K562 (cell line): ENCODE results near the gene NMT1. TPM values are rescaled to one million over a fixed set of nuclear protein-coding genes. Genes with fewer than 3 reads are reported as not detected.

Experiments used
- ATF7 ChIP-seq: fragments of 450-650 bp; IDR thresholded peaks from 2 replicates; pipeline ENCODE4 v1.7.1; 2014; ENCODE audit warnings: mild to moderate bottlenecking, moderate library complexity
- BCOR ChIP-seq: fragments of 450-650 bp; IDR thresholded peaks from 2 replicates; pipeline ENCODE4 v1.6.1; 2016
- CBX3 ChIP-seq, 2 experiments: IDR thresholded peaks; 1 replicate in 1 of 2; 2 replicates in 1 of 2; pipeline ENCODE4 v1.6.1; 2012; ENCODE audit warnings: inconsistent platforms in 2 of 2, low read length in 2 of 2, borderline replicate concordance in 1 of 2, control low read depth in 1 of 2
- CHD1 ChIP-seq: fragments of 200-600 bp; sonication (generic); IDR thresholded peaks from one replicate; pipeline ENCODE4 v1.6.1; 2012; ENCODE audit warnings: mild to moderate bottlenecking, moderate library complexity, low read length, inconsistent platforms
- CREB3L1 ChIP-seq: fragments of 450-650 bp; IDR thresholded peaks from 2 replicates; pipeline ENCODE4 v1.6.1; 2014; ENCODE audit warnings: low read depth, mild to moderate bottlenecking, moderate library complexity, borderline replicate concordance
- DPF2 ChIP-seq: fragments of 450-650 bp; IDR thresholded peaks from 2 replicates; pipeline ENCODE4 v1.6.1; 2016
- E2F8 ChIP-seq: fragments of 450-650 bp; IDR thresholded peaks from 2 replicates; pipeline ENCODE4 v1.7.1; 2018; ENCODE audit warnings: mild to moderate bottlenecking, low read depth; ENCODE audit not compliant: partially characterized antibody
- GATAD2A ChIP-seq: fragments of 450-650 bp; IDR thresholded peaks from 2 replicates; pipeline ENCODE4 v1.6.1; 2017
- HDAC2 ChIP-seq: fragments of 450-650 bp; IDR thresholded peaks from 2 replicates; pipeline ENCODE4 v1.6.1; 2016; ENCODE audit warnings: mild to moderate bottlenecking
- HNRNPK ChIP-seq: fragments of 200-400 bp; formaldehyde crosslinking; IDR thresholded peaks from one replicate; pipeline ENCODE4 v1.6.1; 2018; ENCODE audit warnings: mild to moderate bottlenecking, low read depth, low read length; ENCODE audit not compliant: poor library complexity, severe bottlenecking
- MAFF ChIP-seq: IDR thresholded peaks from 2 replicates; pipeline ENCODE4 v1.6.1; 2012; ENCODE audit warnings: low read length, improper control_type of control experiment
- MED1 ChIP-seq: sonication (generic); formaldehyde crosslinking; IDR thresholded peaks from 2 replicates; pipeline ENCODE4 v1.8.1; 2023; ENCODE audit warnings: missing genetic modification reagents, borderline replicate concordance
- NR0B1 ChIP-seq: fragments of 450-650 bp; IDR thresholded peaks from one replicate; pipeline ENCODE4 v1.6.1; 2018; ENCODE audit warnings: mild to moderate bottlenecking, moderate library complexity; ENCODE audit not compliant: partially characterized antibody
- RBM34 ChIP-seq: fragments of 200-400 bp; formaldehyde crosslinking; IDR thresholded peaks from 2 replicates; pipeline ENCODE4 v1.6.1; 2018; ENCODE audit warnings: low read length, borderline replicate concordance; ENCODE audit not compliant: insufficient read depth
- SRSF7 ChIP-seq: fragments of 200-400 bp; formaldehyde crosslinking; optimal IDR thresholded peaks from 2 replicates; pipeline ENCODE3; 2017; ENCODE audit warnings: mild to moderate bottlenecking, low read depth, low read length
- ZFX ChIP-seq: sonication (generic); formaldehyde crosslinking; IDR thresholded peaks from 2 replicates; pipeline ENCODE4 v1.8.0; 2022; ENCODE audit warnings: mild to moderate bottlenecking, missing genetic modification reagents, moderate library complexity
- ZNF592 ChIP-seq: fragments of 450-650 bp; IDR thresholded peaks from 2 replicates; pipeline ENCODE4 v1.6.1; 2017; ENCODE audit warnings: antibody characterized with exemption, mild to moderate bottlenecking
- polyA plus RNA-seq, 8 experiments: library from polyadenylated mRNA; depleted of rRNA in 4 of 8; stranded (reverse) in 5 of 8; unstranded in 3 of 8; fragments of >200 nt; fragmentation: Nextera tagmentation in 2 of 8; fragmentation: Illumina TruSeq in 1 of 8; extraction: Ambion mirVana in 2 of 8; extraction: Trizol in 1 of 8; gene quantifications; 2 replicates each; pipeline versions ENCODE4 v1.2.1 to v1.2.3, GENCODE V29; 2011 to 2014; ENCODE audit warnings: inconsistent platforms in 1 of 8, missing spikeins in 1 of 8
- total RNA-seq, 7 experiments: library from RNA; depleted of rRNA in 6 of 7; stranded (reverse); fragments of >200 nt in 6 of 7; fragmentation: Illumina TruSeq in 2 of 7; extraction: Trizol in 2 of 7; gene quantifications; 2 replicates each; pipeline versions ENCODE4 v1.2.1 to v1.2.3, GENCODE V29; 2011 to 2021; ENCODE audit warnings: low replicate concordance in 1 of 7

The NMT1 gene
- total and polyA plus RNA-seq, 9 of the 15 experiments (the other 6 are each of a cell fraction or from before 2014, with no cell fraction given): 86.7 to 569 (median 213) TPM

- no peak for TF ChIP-seq ATF7
- TF ChIP-seq SRSF7: no peak
- TF ChIP-seq RBM34: no peak
- TF ChIP-seq CHD1: no peak
- no peak for TF ChIP-seq HNRNPK
- no peak for TF ChIP-seq ZFX (CRISPR knock-in tag)
- TF ChIP-seq MED1 (CRISPR knock-in tag): no peak
- no peak for TF ChIP-seq CBX3 (IDR thresholded peaks at IDR 0.05; ENCODE audit: borderline replicate concordance in 1 of 2, low read length in 2 of 2)
- no peak for TF ChIP-seq CREB3L1
- 0 out of 2 replicates have a peak, but pooled peaks have one; percentile 28 for TF ChIP-seq ZNF592
- peak; percentile 89 for TF ChIP-seq DPF2
- no peak for TF ChIP-seq HDAC2
- TF ChIP-seq MAFF: no peak
- TF ChIP-seq E2F8: peak; percentile 62
- no peak for TF ChIP-seq NR0B1
- TF ChIP-seq BCOR: 0 out of 2 replicates have a peak, but pooled peaks have one; percentile 4
- no peak for TF ChIP-seq GATAD2A
Observed at GRCh38 chr17:45063198-45063597, 2.1 kb downstream of the NMT1 start (continued).
